ENCODE measurements around the gene COMMD1.

Gene COMMD1

GRCh38 chr2:62032096-62032495, 126.6 kb downstream of the COMMD1 start:
- Histone ChIP-seq H3K27ac (ENCODE audit: low read depth, low read length) (no peak overlapping the region), H3F3A (ENCODE audit: insufficient read depth) (no peaks in the 10 kb centered on the region), H3K9me2 (replicated peaks; ENCODE audit: insufficient read depth, low read length) (no peaks in the 10 kb centered on the region), H3K27me3 (ENCODE audit: low read length) (no peaks in the 10 kb centered on the region), H3K9me3 (ENCODE audit: insufficient read depth, low read length) (0 out of 2 replicates have a peak, but pooled peaks cover 4% of the 10 kb centered on the region), H3K9ac (ENCODE audit: low read length) (no peak overlapping the region), H2AFZ (ENCODE audit: low read depth, low read length, severe bottlenecking) (no peak overlapping the region), H3K4me2 (ENCODE audit: low read depth, low read length, poor library complexity, severe bottlenecking) (no peak overlapping the region), H3K36me3 (ENCODE audit: low read length) (no peaks in the 10 kb centered on the region), H3K4me3 (ENCODE audit: insufficient read depth, low read length, poor library complexity, severe bottlenecking) (no peak overlapping the region), H3K79me2 (ENCODE audit: insufficient read depth, low read length) (no peaks in the 10 kb centered on the region), H4K20me1 (ENCODE audit: low read depth, low read length) (no peaks in the 10 kb centered on the region)
- TF ChIP-seq, protein P1, sequence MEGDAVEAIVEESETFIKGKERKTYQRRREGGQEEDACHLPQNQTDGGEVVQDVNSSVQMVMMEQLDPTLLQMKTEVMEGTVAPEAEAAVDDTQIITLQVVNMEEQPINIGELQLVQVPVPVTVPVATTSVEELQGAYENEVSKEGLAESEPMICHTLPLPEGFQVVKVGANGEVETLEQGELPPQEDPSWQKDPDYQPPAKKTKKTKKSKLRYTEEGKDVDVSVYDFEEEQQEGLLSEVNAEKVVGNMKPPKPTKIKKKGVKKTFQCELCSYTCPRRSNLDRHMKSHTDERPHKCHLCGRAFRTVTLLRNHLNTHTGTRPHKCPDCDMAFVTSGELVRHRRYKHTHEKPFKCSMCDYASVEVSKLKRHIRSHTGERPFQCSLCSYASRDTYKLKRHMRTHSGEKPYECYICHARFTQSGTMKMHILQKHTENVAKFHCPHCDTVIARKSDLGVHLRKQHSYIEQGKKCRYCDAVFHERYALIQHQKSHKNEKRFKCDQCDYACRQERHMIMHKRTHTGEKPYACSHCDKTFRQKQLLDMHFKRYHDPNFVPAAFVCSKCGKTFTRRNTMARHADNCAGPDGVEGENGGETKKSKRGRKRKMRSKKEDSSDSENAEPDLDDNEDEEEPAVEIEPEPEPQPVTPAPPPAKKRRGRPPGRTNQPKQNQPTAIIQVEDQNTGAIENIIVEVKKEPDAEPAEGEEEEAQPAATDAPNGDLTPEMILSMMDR (IDR thresholded peaks at IDR 0.05; ENCODE audit: insufficient read depth, low read length, poor library complexity, severe bottlenecking), result no peak
- no peak for TF ChIP-seq EZH2phosphoT487 (conservative IDR thresholded peaks at IDR 0.05; ENCODE audit: low read length)

- H3K9ac ChIP-seq (ENCODE audit: low read length), result no peak overlapping the region
- H3K4me2 ChIP-seq (ENCODE audit: low read depth, low read length, poor library complexity, severe bottlenecking), result no peak overlapping the region
- no peaks in the 10 kb centered on the region for H3K27me3 ChIP-seq (ENCODE audit: low read length)
- H3K79me2 ChIP-seq (ENCODE audit: insufficient read depth, low read length), result no peaks in the 10 kb centered on the region
- no peak overlapping the region for H2AFZ ChIP-seq (ENCODE audit: low read depth, low read length, severe bottlenecking)
- no peak overlapping the region for H3K4me3 ChIP-seq (ENCODE audit: insufficient read depth, low read length, poor library complexity, severe bottlenecking)
- no peaks in the 10 kb centered on the region; the same call in 1 of the 2 replicates for H3F3A ChIP-seq (ENCODE audit: insufficient read depth)
- no peaks in the 10 kb centered on the region for H3K9me2 ChIP-seq (replicated peaks; ENCODE audit: insufficient read depth, low read length)
- no peaks in the 10 kb centered on the region for H4K20me1 ChIP-seq (ENCODE audit: low read depth, low read length)
- H3K9me3 ChIP-seq (ENCODE audit: insufficient read depth, low read length), result 0 out of 2 replicates have a peak, but pooled peaks cover 4% of the 10 kb centered on the region
- TF ChIP-seq, protein P1 (IDR thresholded peaks at IDR 0.05; ENCODE audit: insufficient read depth, low read length, poor library complexity, severe bottlenecking), result no peak
- TF ChIP-seq EZH2phosphoT487 (conservative IDR thresholded peaks at IDR 0.05; ENCODE audit: low read length), result no peak
- H3K27ac ChIP-seq (ENCODE audit: low read depth, low read length), result no peak overlapping the region
- H3K36me3 ChIP-seq (ENCODE audit: low read length), result no peaks in the 10 kb centered on the region
Observed at GRCh38 chr2:62034715-62035114, 129.2 kb downstream of the COMMD1 start.

- Histone ChIP-seq H4K20me1 (ENCODE audit: low read depth, low read length) (no peaks in the 10 kb centered on the region), H3F3A (ENCODE audit: insufficient read depth) (no peaks in the 10 kb centered on the region; the same call in 1 of the 2 replicates), H3K9ac (ENCODE audit: low read length) (no peak overlapping the region), H3K27ac (ENCODE audit: low read depth, low read length) (no peak overlapping the region), H3K79me2 (ENCODE audit: insufficient read depth, low read length) (no peaks in the 10 kb centered on the region), H3K27me3 (ENCODE audit: low read length) (no peaks in the 10 kb centered on the region), H2AFZ (ENCODE audit: low read depth, low read length, severe bottlenecking) (no peak overlapping the region), H3K9me2 (replicated peaks; ENCODE audit: insufficient read depth, low read length) (no peaks in the 10 kb centered on the region), H3K9me3 (ENCODE audit: insufficient read depth, low read length) (0 out of 2 replicates have a peak, but pooled peaks cover 4% of the 10 kb centered on the region), H3K4me2 (ENCODE audit: low read depth, low read length, poor library complexity, severe bottlenecking) (no peak overlapping the region), H3K4me3 (ENCODE audit: insufficient read depth, low read length, poor library complexity, severe bottlenecking) (no peak overlapping the region), H3K36me3 (ENCODE audit: low read length) (no peaks in the 10 kb centered on the region)
- TF ChIP-seq, protein P1 (IDR thresholded peaks at IDR 0.05; ENCODE audit: insufficient read depth, low read length, poor library complexity, severe bottlenecking), result no peak
- no peak for TF ChIP-seq EZH2phosphoT487 (conservative IDR thresholded peaks at IDR 0.05; ENCODE audit: low read length)
Observed at GRCh38 chr2:62036229-62036628, 130.8 kb downstream of the COMMD1 start.

Measured in SU-DHL-6 (cell line).